Smooth muscle cell of trachea (primary cell): ENCODE results near the gene CD6. TPM values are rescaled to one million over a fixed set of nuclear protein-coding genes. Genes with fewer than 3 reads are reported as not detected.

ENCODE experiments used
- total RNA-seq: library from RNA; depleted of rRNA; stranded (reverse); fragments of >200 nt; gene quantifications from 2 replicates; pipeline ENCODE4 v1.2.1, GENCODE V29; 2014

CD6 gene
- total RNA-seq, result 0.66 TPM in 1 of 2 replicates, not detected in the other

GRCh38 chr11:60971520-60971919 is at the start of gene CD6:
CD6 (plus strand) TSS chr11:60971680; CDS start chr11:60971866, 186 bp downstream.

GRCh38 chr11:60924110-60924905 is 47.2 kb upstream of the CD6 start, which contains the start of gene TMEM132A:
TMEM132A (plus strand) TSS chr11:60924460; CDS start chr11:60924634, 174 bp downstream.

GRCh38 chr11:60951904-60952741 is 19.4 kb upstream of the CD6 start, which contains the start of gene SLC15A3:
SLC15A3 (minus strand) TSS chr11:60952176; CDS start chr11:60951551, 625 bp downstream.

Other genes starting within 250 kb of the CD6 start
- gene MS4A18, start 247.0 kb upstream of the CD6 start, total RNA-seq, result not detected in 2 replicates
- gene MS4A15, start 214.8 kb upstream of the CD6 start, total RNA-seq, result not detected in 2 replicates
- not detected in 2 replicates for gene MS4A10, start 186.3 kb upstream of the CD6 start, total RNA-seq
- gene CCDC86, start 129.6 kb upstream of the CD6 start, total RNA-seq, result 9.2 and 15.1 TPM in 2 replicates
- 0.44 and 2.2 TPM in 2 replicates for gene PTGDR2, start 115.7 kb upstream of the CD6 start, total RNA-seq
- gene ZP1, start 104.1 kb upstream of the CD6 start, total RNA-seq, result 0.17 TPM in 1 of 2 replicates, not detected in the other
- gene PRPF19, start 65.1 kb upstream of the CD6 start, total RNA-seq, result 43.3 and 48.8 TPM in 2 replicates
- gene TMEM109, start 57.5 kb upstream of the CD6 start, total RNA-seq, result 25.3 and 26.0 TPM in 2 replicates
- gene TMEM132A, start 47.2 kb upstream of the CD6 start, total RNA-seq, result 7.7 and 30.3 TPM in 2 replicates
- gene SLC15A3, start 19.5 kb upstream of the CD6 start, total RNA-seq, result 4.8 and 26.3 TPM in 2 replicates
- not detected in 2 replicates for gene CD5, start 130.8 kb downstream of the CD6 start, total RNA-seq
- 10.0 and 13.1 TPM in 2 replicates for gene VPS37C, start 189.7 kb downstream of the CD6 start, total RNA-seq
- 0.50 and 2.0 TPM in 2 replicates for gene PGA3, start 231.8 kb downstream of the CD6 start, total RNA-seq